ENCODE measurements around the gene CD226.

CD226 gene

DNA sequence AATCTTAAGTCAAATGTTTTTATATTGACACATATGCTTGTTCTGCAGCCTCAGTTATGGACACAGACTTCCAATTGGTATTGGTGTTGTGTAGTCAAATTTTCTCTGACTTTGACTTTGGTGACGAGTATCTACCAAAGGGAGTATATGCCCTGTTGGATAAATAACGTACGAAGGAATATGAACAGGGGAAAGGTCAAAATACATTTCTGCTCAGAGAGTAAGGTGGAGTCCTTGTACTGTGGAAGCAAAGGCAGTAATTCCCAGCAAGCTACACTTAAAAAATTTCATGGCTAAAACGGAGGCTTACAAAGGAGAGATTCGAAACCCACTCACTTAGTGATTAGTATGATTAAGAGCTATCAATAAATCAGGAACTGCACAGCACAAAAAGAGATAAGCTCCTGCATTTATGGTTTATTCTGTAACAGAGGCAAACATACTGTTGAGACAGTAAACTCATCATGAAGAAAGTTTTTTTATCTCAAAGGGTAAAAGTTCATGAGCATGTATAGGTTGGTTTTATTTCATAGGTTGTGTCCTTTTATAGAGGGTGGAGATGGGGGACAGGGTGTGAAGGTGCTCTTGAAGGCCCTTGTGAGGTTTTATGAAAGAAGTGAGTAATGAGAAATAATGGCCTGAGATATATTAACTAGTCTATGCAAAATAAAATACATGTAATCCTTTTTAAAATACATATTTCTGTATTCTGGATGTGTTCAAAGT lies 142.7 kb downstream of the CD226 start (continued):
- TF ChIP-seq ZBTB1 (tag by site-specific recombination; IDR thresholded peaks at IDR 0.05) (no peak), BCL11A (tag by site-specific recombination; IDR thresholded peaks at IDR 0.05; ENCODE audit: low read depth) (no peak), ZNF544 (tag by site-specific recombination; IDR thresholded peaks at IDR 0.05) (no peak)

Data from HEK293 (cell line).